Subcutaneous adipose tissue (tissue), 4 donors: ENCODE measurements around the gene RP2. TPM values are rescaled to one million over a fixed set of nuclear protein-coding genes. Genes with fewer than 3 reads are reported as not detected.

Experiments used
- CTCF ChIP-seq: fragments of 450-650 bp; IDR thresholded peaks from one replicate; pipeline ENCODE4 v1.5.1; 2016; ENCODE audit warnings: low read depth, mild to moderate bottlenecking, control low read depth, antibody characterized with exemption, moderate library complexity
- total RNA-seq, 4 donors: library from RNA; depleted of rRNA; stranded (reverse); fragments of >200 nt; gene quantifications; one replicate each; pipeline ENCODE4 v1.1.0, GENCODE V29; 2016

Gene RP2
- 10 to 100 TPM in 3 of 4 donors, 1 to 10 TPM in 1; 8.9 to 21.4 (median 15.5) TPM for total RNA-seq

GRCh38 chrX:46836701-46837557, at the start of gene RP2:
RP2 (plus strand) TSS chrX:46837043; CDS start chrX:46837101, 58 bp downstream.
- TF ChIP-seq CTCF = no peak

- TF ChIP-seq CTCF = no peak
Observed at GRCh38 chrX:46788902-46789301, 47.9 kb upstream of the RP2 start.

GRCh38 chrX:46791927-46792809, 44.7 kb upstream of the RP2 start:
- TF ChIP-seq CTCF = no peak

GRCh38 chrX:46792810-46793188, 44.0 kb upstream of the RP2 start:
- TF ChIP-seq CTCF = no peak

GRCh38 chrX:46793386-46794143, 43.3 kb upstream of the RP2 start:
- TF ChIP-seq CTCF = no peak

GRCh38 chrX:46796574-46797191, 40.2 kb upstream of the RP2 start:
- no peak for TF ChIP-seq CTCF
